ENCODE data around the gene PPARD.
A peak's percentile ranks its signal among the peaks of the same experiment; 100 is the strongest.

The PPARD gene

DNA sequence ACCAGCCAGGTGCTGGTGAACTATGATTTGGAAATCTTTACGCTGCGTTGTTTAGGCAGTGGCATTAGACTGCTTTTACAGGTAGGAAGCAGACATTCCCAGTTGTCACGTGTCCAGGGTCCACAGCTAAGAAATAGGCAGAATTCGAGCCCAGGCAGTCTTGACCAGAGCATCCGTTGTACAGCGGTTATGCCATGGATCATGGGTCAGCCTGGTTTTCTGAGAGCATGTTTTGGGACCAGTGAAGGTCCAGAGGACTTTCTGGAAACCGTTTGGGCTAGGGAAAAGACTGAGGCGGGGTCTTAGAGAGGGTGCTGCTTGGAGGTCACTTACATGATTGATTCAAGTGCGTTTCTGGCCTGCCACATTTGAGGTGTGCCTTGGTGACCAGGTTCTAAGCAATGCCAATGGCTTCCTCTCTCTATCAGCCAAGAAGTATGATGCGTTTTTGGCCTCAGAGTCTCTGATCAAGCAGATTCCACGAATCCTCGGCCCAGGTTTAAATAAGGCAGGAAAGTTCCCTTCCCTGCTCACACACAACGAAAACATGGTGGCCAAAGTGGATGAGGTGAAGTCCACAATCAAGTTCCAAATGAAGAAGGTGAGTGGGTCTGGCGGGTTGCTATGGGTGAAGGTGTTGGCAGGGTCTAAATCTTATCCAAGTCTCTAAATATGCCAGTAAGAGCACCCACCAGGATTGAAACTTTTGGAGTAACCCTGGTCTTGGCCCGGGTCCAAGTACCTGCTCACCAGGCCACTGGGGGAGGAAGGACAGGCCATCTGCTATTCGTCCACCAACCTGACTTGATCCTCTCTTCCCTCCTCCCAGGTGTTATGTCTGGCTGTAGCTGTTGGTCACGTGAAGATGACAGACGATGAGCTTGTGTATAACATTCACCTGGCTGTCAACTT lies 127.6 kb downstream of the PPARD start:
- DNase-seq (ENCODE audit: low spot score): no peak

DNA sequence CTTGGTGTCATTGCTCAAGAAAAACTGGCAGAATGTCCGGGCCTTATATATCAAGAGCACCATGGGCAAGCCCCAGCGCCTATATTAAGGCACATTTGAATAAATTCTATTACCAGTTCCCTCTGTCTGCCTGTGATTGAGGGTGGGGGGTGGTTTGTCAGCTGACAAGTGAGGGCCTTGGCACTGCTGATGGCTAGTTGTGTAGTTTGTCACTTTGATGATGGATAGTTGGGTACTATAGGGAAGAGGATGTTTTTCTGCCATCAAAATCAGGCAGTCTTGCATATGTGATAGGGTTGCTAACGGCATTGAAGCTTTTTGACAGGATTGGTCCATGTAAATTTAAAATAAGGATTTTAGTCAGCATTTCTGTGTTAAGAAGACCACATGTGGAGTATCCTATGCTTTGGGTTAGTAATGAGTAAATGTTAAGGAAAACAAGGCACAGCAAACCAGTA lies 128.3 kb downstream of the PPARD start:
- DNase-seq (ENCODE audit: low spot score): no peak

DNA sequence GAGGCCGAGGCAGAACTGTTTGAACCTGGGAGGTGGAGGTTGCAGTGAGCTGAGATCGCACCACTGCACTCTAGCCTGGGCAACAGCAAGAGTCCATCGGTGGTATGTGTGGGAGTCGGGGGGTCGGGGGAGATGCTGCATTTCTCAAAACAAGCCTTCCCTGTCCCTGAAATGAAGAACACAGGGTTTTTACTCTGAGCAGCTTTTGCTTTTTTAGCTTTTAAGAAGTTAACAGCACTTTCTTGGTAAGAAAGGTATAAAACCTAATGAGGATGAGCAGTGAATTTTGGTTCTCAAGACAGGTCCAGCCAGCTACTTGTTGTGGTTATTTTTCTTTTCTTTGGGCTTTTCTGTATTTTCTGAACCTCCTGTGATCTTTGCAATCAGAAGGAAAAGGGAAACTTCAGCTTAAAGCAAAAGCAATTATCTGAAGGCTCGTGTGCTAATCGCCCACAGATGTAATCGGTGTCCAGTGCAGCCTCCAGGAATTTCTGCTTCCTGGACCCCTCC lies 129.5 kb downstream of the PPARD start:
- DNase-seq (ENCODE audit: low spot score): no peak

DNA sequence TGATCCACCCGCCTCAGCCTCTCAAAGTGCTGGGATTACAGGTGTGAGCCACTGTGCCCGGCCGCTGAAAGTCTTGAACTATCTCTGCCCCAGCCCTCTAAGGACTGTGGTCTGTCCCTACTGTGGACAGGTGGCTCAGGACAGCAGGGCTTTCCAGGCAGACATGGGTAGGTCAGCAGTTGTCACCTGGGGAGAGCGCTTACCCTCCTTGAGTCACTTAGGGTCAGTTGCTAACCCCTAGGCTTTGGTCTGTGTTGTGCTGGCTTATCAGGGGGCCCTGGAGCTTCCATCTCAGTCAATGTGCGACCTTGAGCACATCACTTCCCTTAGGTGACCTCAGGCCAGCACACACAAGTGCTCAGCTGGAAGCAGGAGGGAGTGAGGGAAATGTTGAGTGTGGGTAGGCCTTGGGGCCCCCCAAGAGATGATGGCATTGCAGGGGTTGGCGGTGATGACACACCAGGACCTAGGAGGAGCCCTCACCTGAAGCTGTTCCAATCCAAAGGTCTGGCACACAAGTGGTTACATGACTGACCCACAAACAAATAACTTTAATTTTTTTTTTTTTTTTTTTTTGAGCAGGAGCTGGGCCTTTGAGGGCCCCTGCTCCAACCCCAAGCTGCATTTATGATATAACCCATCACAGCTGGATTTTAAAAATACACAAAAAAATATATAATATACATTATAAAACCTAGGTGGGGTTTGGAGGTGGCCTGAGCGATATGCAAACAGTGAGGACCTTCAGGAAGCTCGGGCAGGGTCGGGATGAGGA lies 130.9 kb downstream of the PPARD start:
- no peak for DNase-seq (ENCODE audit: low spot score)

DNA sequence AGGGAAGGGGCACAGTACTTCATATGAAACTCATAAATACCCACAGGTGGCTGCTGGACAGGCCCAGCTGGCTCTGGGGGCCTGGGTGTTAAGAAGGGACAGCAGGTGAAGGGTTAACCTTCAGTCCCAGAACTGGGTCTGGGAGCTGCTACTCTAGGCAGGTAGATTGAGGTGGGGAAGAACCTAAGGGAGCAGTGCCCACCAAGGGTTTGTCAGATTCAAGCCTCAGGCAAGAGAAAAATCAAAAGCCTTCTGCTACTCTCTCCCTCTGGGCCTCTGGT lies 131.4 kb downstream of the PPARD start:
- DNase-seq (ENCODE audit: low spot score): no peak

DNA sequence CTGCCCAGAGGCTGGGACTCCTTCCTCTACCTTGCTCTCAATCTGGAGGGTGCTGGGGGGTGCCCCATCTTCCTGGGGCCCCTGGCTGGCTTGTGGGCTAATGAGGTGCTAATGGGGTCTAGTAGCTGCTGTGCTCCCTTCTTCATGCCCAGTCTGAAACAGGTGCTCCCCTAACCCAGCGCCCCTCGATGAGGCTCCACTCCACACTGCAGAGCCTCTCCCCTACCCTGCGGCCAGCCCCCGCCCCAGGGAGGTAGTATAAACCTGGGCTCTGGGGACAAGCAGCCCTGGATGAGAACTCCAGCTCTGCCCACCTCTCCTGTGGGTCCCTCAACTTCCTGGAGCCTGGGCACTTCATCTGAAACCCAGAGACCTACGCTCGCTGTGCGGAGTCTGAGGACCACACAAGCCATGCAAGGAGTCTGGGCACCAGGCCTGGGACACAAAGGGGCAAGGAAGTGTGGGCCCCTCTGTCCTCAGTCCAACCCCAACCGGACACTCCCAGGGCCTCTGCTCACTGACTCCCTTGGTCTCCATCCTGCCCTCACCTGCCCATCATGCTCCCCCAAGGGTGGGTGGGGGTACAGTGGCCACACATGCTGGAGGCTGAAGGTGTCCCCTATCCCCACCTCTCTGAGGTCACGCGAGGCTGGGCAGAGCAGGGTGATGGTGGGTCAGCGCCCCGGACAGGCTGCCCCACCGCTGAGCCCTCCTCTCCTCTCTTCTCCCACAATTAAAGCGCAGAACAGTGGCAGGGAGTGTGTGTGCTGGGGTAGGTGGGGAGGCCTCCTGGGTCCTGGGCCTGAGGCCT lies 132.0 kb downstream of the PPARD start:
- DNase-seq (ENCODE audit: low spot score): peak; percentile 50

DNA sequence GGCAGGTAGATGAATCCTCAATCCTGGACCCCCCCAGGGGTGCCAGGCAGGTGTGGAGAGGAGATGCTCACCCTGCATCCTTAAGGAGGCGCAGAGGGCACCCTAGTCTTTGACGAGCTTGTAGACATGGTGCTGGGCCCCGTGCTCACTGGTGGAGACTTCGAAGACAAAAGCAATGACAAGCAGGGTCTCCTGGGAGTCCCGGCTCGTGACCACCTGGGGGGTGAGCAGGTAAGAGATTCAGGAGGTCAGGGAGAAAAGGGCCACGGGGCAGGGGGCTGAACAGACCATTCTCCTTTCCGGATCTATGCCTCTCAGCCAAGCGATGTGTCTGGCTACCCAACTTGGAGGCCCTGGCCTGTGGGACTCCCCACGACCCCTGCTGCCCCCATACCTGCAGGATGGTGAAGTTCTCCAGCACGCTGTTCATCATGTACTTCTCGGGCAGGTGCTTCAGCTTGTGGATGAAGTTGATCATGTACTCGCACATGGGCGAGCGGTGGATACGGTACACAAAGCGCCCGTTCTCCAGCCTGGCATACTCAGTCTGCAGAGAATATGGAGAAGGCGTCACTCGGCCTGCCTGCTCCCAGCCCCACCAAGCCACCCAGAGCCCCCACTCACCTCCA lies 132.7 kb downstream of the PPARD start:
- peak; percentile 41 for DNase-seq (ENCODE audit: low spot score)

DNA sequence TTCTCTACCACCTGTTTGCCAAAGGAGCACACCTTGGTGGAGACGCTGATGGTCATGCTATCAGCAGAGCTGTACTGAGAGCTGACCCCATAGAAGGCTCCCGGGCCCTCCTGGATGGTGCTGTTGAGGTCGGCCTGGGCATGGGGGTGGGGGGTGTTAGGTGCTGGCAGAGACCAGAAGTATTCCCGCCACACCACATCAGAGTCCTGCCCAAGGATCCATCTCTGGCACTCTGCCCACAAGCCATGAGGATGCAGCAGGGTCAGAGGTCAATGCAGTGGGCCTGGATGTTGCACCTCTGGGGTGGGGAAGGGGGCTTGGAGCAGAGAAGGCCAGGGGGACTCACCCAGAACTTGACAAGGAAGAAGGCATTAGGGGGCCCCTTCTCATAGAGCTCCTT lies 133.2 kb downstream of the PPARD start:
- peak; percentile 40 for DNase-seq (ENCODE audit: low spot score)

DNA sequence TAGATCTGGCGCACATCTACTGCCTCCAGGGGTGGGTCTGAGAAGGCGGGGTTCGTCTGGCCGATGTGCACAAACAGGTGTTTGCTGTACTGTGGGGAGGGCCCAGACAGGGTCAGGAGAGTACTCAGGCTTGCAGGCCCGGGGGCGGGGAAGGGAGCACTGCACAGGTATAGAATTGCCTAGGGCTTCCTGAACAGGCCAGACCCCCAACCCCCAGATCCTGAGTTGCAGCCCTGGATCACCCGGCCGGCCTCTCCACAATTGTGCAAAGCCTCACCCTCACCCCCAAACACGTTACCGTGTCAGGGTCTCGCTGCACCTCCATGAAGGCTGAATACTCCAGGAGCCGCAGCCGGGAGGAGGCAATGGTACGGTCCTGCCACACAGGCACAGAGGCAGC lies 133.6 kb downstream of the PPARD start:
- DNase-seq (ENCODE audit: low spot score): peak; percentile 49

DNA sequence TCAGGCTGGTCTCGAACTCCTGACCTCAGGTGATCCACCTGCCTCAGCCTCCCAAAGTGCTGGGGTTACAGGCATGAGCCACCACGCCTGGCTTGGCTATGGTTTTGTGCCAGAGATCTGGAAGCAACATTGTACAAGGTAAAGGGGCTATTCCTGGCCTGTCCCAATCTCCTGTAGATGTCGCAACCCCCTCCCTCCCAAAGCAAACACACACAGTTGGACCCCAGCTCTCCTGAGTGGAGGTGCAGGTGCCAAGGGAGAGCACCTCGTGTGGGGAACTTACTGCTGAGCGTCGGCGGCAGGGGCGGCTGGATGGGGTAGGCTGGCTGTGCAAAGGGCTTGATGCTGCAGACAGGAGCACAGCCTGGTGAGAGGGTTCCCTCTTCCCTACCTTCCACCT lies 134.7 kb downstream of the PPARD start:
- no peak for DNase-seq (ENCODE audit: low spot score)

Data from D341Med (cell line).